Activated naive CD8-positive, alpha-beta T cell treated with anti-CD3 and anti-CD28 coated beads, Interleukin-2, amount 50 U/mL, for 16 hours (primary cell): ENCODE measurements around the gene ACOT2.
A peak's percentile ranks its signal among the peaks of the same experiment; 100 is the strongest.
"Not testable (repeated sequence)": the region's sequence is repeated elsewhere in the genome, so short reads cannot be mapped to it uniquely, and the experiment has no call there.

Source experiments
- DNase-seq: peaks from one replicate; pipeline ENCODE4 v3.0.0-alpha.2; 2020; ENCODE audit warnings: low read depth, low spot score

Gene ACOT2

GRCh38 chr14:73567951-73568885 lies 795 bp upstream of the ACOT2 start:
- no peak for DNase-seq

- not testable (repeated sequence) for DNase-seq
Measured at GRCh38 chr14:73568886-73569184, 178 bp upstream of the ACOT2 start.

- DNase-seq, result peak; percentile 30
Measured at GRCh38 chr14:73570913-73571312, 1.9 kb downstream of the ACOT2 start.

GRCh38 chr14:73573034-73573433 lies 4.0 kb downstream of the ACOT2 start:
- not testable (repeated sequence) for DNase-seq

GRCh38 chr14:73573740-73574139 lies 4.7 kb downstream of the ACOT2 start:
- DNase-seq, result not testable (repeated sequence)

GRCh38 chr14:73574251-73574650 lies 5.2 kb downstream of the ACOT2 start:
- DNase-seq, result not testable (repeated sequence)

- no peak for DNase-seq
Measured at GRCh38 chr14:73576391-73576790, 7.4 kb downstream of the ACOT2 start.

GRCh38 chr14:73577214-73577613 lies 8.2 kb downstream of the ACOT2 start:
- DNase-seq, result not testable (repeated sequence)

GRCh38 chr14:73582102-73582979 lies 13.3 kb downstream of the ACOT2 start:
- not testable (repeated sequence) for DNase-seq

GRCh38 chr14:73588695-73589094 lies 19.7 kb downstream of the ACOT2 start:
- DNase-seq, result no peak

- no peak for DNase-seq
Measured at GRCh38 chr14:73589116-73589515, 20.1 kb downstream of the ACOT2 start.

- DNase-seq, result not testable (repeated sequence)
Measured at GRCh38 chr14:73590673-73591004, 21.6 kb downstream of the ACOT2 start.

- DNase-seq, result no peak
Measured at GRCh38 chr14:73591690-73592449, 22.9 kb downstream of the ACOT2 start, which contains the start of gene ACOT4. Gene ACOT4, plus strand, starts transcription at chr14:73591873. Its CDS starts 87 bp downstream, at chr14:73591960.

GRCh38 chr14:73594491-73594890 lies 25.5 kb downstream of the ACOT2 start:
- no peak for DNase-seq

- DNase-seq, result no peak
Measured at GRCh38 chr14:73599499-73599898, 30.5 kb downstream of the ACOT2 start.

- no peak for DNase-seq
Measured at GRCh38 chr14:73602994-73603393, 34.0 kb downstream of the ACOT2 start.

- DNase-seq, result no peak
Measured at GRCh38 chr14:73606271-73606670, 37.3 kb downstream of the ACOT2 start.

GRCh38 chr14:73607241-73607640 lies 38.2 kb downstream of the ACOT2 start:
- DNase-seq, result no peak

- DNase-seq, result no peak
Measured at GRCh38 chr14:73610687-73611086, 41.7 kb downstream of the ACOT2 start.

- DNase-seq, result peak; percentile 22
Measured at GRCh38 chr14:73612339-73613045, 43.5 kb downstream of the ACOT2 start, which contains the start of gene ACOT6. Gene ACOT6, plus strand, starts transcription at chr14:73612517. Its CDS starts 55 bp downstream, at chr14:73612572.

- no peak for DNase-seq
Measured at GRCh38 chr14:73613046-73613383, 44.0 kb downstream of the ACOT2 start.
